AG04449 (cell line): Measurements from ENCODE around the gene F8.
A peak's percentile ranks its signal among the peaks of the same experiment; 100 is the strongest.

Source experiments
- CTCF ChIA-PET: fragments of 350-600 bp; formaldehyde crosslinking; extraction: SDS; loops from one replicate; lab custom pipeline; 2021; ENCODE audit warnings: antibody characterized with exemption; lab: Yijun Ruan, JAX
- POLR2A ChIA-PET: fragments of 400-600, 350-600 bp; formaldehyde crosslinking; extraction: SDS; loops from one replicate; lab custom pipeline; 2020; ENCODE audit warnings: antibody characterized with exemption, inconsistent platforms; lab: Yijun Ruan, JAX
- DNase-seq: peaks from one replicate; pipeline ENCODE4 v3.0.0-alpha.2; 2010; ENCODE audit warnings: low read depth, low spot score
- H3K4me3 ChIP-seq: 2 replicates; pipeline ENCODE4 v1.5.1; 2011; ENCODE audit warnings: low read depth, mild to moderate bottlenecking, control low read depth, low read length
- TF ChIP-seq, protein P1 (sequence below): IDR thresholded peaks from one replicate; pipeline ENCODE4 v1.5.1; 2011; ENCODE audit warnings: mild to moderate bottlenecking, moderate library complexity, low read length, control low read depth, inconsistent platforms; ENCODE audit not compliant: insufficient read depth; ENCODE audit errors: missing control alignments

Gene F8

GRCh38 chrX:154812341-154813101, 210.0 kb downstream of the F8 start:
- POLR2A ChIA-PET: no interaction called here
- DNase-seq: no peak
- H3K4me3 ChIP-seq: no peak overlapping the region
- TF ChIP-seq, protein P1, sequence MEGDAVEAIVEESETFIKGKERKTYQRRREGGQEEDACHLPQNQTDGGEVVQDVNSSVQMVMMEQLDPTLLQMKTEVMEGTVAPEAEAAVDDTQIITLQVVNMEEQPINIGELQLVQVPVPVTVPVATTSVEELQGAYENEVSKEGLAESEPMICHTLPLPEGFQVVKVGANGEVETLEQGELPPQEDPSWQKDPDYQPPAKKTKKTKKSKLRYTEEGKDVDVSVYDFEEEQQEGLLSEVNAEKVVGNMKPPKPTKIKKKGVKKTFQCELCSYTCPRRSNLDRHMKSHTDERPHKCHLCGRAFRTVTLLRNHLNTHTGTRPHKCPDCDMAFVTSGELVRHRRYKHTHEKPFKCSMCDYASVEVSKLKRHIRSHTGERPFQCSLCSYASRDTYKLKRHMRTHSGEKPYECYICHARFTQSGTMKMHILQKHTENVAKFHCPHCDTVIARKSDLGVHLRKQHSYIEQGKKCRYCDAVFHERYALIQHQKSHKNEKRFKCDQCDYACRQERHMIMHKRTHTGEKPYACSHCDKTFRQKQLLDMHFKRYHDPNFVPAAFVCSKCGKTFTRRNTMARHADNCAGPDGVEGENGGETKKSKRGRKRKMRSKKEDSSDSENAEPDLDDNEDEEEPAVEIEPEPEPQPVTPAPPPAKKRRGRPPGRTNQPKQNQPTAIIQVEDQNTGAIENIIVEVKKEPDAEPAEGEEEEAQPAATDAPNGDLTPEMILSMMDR: no peak
- CTCF ChIA-PET: no interaction called here

DNA sequence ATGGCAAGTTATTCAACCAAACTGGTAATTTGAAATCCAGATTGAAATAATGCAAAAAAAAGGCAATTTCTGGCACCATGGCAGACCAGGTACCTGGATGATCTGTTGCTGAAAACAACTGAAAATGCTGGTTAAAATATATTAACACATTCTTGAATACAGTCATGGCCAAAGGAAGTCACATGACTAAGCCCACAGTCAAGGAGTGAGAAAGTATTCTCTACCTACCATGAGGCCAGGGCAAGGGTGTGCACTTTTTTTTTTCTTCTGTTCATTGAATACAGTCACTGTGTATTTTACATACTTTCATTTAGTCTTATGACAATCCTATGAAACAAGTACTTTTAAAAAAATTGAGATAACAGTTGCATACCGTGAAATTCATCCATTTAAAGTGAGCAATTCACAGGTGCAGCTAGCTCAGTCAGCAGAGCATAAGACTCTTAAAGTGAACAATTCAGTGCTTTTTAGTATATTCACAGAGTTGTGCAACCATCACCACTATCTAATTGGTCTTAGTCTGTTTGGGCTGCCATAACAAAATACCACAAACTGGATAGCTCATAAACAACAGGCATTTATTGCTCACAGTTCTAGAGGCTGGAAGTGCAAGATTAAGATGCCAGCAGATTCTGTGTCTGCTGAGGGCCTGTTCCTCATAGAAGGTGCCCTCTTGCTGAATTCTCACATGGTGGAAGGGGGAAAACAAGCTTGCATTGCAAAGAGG, 212.4 kb downstream of the F8 start:
- POLR2A ChIA-PET: no interaction called here

DNA sequence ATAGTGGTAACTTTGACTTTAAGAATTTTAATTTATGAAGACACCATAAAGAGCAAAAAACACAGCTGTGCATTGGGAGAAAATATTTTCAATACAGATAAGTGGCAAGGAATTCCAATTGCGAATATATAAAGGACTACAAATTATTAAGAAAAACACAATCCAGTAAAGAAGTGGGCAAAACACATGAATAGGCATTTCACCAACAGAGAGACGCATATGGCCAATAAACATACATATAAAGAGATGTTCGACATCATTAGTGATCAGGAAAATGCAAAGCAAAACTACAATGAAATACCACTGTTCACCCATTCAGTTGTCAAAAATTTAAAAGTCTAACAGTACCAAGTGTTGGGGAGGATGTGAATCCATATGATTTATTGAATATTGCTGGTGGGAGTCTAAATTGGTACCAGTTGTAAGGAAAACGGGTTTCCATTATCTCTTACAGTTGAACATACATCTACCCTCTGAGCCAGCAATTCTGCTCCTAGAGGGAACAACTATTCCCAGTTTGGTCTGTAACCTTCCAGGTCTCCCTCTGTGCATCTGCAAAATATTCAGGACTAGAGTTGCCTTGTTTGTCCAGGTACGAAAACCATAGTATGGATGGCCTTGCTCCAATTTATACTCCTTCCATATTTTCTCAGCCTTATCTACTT, 215.6 kb downstream of the F8 start:
- CTCF ChIA-PET: no interaction called here
- TF ChIP-seq, protein P1: no peak
- no peak overlapping the region for H3K4me3 ChIP-seq
- POLR2A ChIA-PET: no interaction called here
- DNase-seq: no peak

More for the DNA sequence above, 212.4 kb downstream of the F8 start:
- DNase-seq: no peak
- TF ChIP-seq, protein P1: no peak
- no peak overlapping the region for H3K4me3 ChIP-seq
- CTCF ChIA-PET: no interaction called here

GRCh38 chrX:154805696-154806091, 216.8 kb downstream of the F8 start:
- peak overlapping the region; percentile 69 for H3K4me3 ChIP-seq
- ChIA-PET CTCF (interaction anchor here (1.0 kb wide), 1 partner anchor 57 kb away, joined by 3 read pairs; no protein-coding TSS in a partner anchor), POLR2A (interaction anchor here (0.6 to 1.8 kb wide), 2 partner anchors 35 to 42 kb away, joined by 4 to 7 read pairs; no protein-coding TSS in a partner anchor)
- DNase-seq: peak; percentile 3
- TF ChIP-seq, protein P1: no peak

DNA sequence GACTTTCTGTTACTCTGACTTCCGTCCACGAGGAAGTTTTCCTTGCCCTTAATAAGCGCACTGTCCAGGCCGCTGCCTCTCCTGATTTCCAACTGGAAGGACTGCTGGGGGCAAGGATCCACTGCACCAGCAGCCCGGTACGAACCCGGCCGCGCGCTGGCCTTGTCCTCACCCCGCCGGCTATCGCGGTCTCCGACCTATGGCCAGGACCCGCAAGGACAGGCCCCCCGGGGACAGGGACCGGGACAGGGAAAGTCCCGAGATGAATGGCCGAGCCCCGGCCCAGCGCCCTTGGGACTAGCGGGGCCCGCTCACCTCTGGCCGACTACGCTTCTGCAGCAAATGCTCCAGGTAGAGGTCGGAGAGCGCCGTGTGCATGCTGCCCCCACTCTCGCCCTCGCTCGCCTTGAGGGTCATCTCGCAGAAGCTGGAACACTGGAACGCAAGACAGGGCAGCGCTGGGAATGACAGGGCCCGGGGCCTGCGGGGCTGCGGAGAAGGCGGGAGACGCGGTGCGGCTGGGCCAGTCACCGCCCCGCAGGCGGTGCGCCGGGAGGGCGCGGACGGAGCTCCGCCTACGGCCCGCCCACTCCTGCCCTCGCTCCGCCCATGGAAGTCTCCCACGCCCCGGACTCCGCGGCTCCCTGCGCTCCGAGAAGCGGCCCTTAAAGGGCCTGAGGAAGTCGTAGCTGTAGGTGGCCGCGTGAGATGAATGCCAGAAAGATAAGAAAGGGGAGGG, 217.4 kb downstream of the F8 start, which contains the start of gene MPP1:
Gene MPP1 (minus strand): TSS at position 529 of the 739 bp plus-strand sequence. CDS start 112 bp downstream, at position 417.
- TF ChIP-seq, protein P1: no peak
- ChIA-PET CTCF (interaction anchor here (1.0 kb wide), 1 partner anchor 57 kb away, joined by 3 read pairs; no protein-coding TSS in a partner anchor), POLR2A (interaction anchor here (0.6 to 1.8 kb wide), 2 partner anchors 34 to 42 kb away, joined by 4 to 7 read pairs; no protein-coding TSS in a partner anchor)
- peak within 1 kb of the TSS; percentile 69 for H3K4me3 ChIP-seq
- no peak for DNase-seq
